Hepatocyte (in vitro differentiated cells): ENCODE data around the gene RGMB. TPM values are rescaled to one million over a fixed set of nuclear protein-coding genes. Genes with fewer than 3 reads are reported as not detected.

ENCODE experiments used
- DNase-seq: peaks from one replicate; pipeline ENCODE4 v3.0.0-alpha.2; 2016; ENCODE audit warnings: low spot score
- H2AFZ ChIP-seq: fragments of 200-600 bp; sonication (generic); 2 replicates; pipeline ENCODE4 v1.6.0; 2016; ENCODE audit warnings: antibody characterized with exemption, mild to moderate bottlenecking
- H3K27ac ChIP-seq: fragments of 200-600 bp; sonication (generic); 2 replicates; pipeline ENCODE4 v1.5.1; 2016; ENCODE audit warnings: mild to moderate bottlenecking
- H3K27me3 ChIP-seq: fragments of 200-600 bp; sonication (generic); 2 replicates; pipeline ENCODE4 v1.6.1; 2016
- H3K36me3 ChIP-seq: fragments of 200-600 bp; sonication (generic); replicated peaks from 2 replicates; pipeline ENCODE4 v1.5.1; 2016; ENCODE audit warnings: low read depth; ENCODE audit not compliant: insufficient read depth
- H3K4me1 ChIP-seq: fragments of 200-600 bp; sonication (generic); 2 replicates; pipeline ENCODE4 v1.5.1; 2016; ENCODE audit warnings: mild to moderate bottlenecking, moderate library complexity; ENCODE audit not compliant: insufficient read depth
- H3K4me2 ChIP-seq: fragments of 200-600 bp; sonication (generic); 2 replicates; pipeline ENCODE4 v1.6.0; 2016
- H3K4me3 ChIP-seq: fragments of 200-600 bp; sonication (generic); 2 replicates; pipeline ENCODE4 v1.5.1; 2016; ENCODE audit warnings: mild to moderate bottlenecking
- H3K79me2 ChIP-seq: fragments of 200-600 bp; sonication (generic); 2 replicates; pipeline ENCODE4 v1.6.0; 2017; ENCODE audit warnings: mild to moderate bottlenecking
- H3K9me2 ChIP-seq: fragments of 200-600 bp; sonication (generic); replicated peaks from 2 replicates; pipeline ENCODE4 v1.6.0; 2017; ENCODE audit warnings: mild to moderate bottlenecking; ENCODE audit not compliant: insufficient read depth
- H3K9me3 ChIP-seq: fragments of 200-600 bp; sonication (generic); 2 replicates; pipeline ENCODE4 v1.5.1; 2016; ENCODE audit warnings: low read depth, mild to moderate bottlenecking
- H4K20me1 ChIP-seq: fragments of 200-600 bp; sonication (generic); 2 replicates; pipeline ENCODE4 v1.6.0; 2016; ENCODE audit warnings: mild to moderate bottlenecking; ENCODE audit not compliant: insufficient read depth, poor library complexity, severe bottlenecking
- CTCF ChIP-seq: fragments of 200-600 bp; sonication (generic); IDR thresholded peaks from 2 replicates; pipeline ENCODE4 v1.5.1; 2016; ENCODE audit warnings: antibody characterized with exemption, mild to moderate bottlenecking; ENCODE audit not compliant: poor library complexity
- EZH2 ChIP-seq: fragments of 200-600 bp; sonication (generic); IDR thresholded peaks from 2 replicates; pipeline ENCODE4 v1.6.1; 2016; ENCODE audit warnings: antibody characterized with exemption, mild to moderate bottlenecking, borderline replicate concordance
- EZH2phosphoT487 ChIP-seq: fragments of 200-600 bp; sonication (generic); IDR thresholded peaks from one replicate; pipeline ENCODE4 v1.6.1; 2018; ENCODE audit warnings: antibody characterized with exemption, mild to moderate bottlenecking, low read depth, moderate library complexity; ENCODE audit not compliant: unreplicated experiment, severe bottlenecking
- WGBS: methylation state at CpG from one replicate; pipeline ENCODE4 v1.1.6; 2016; ENCODE audit warnings: low lambda C conversion rate; ENCODE audit errors: missing lambda C conversion rate; 5-methylcytosine and 5-hydroxymethylcytosine counted together
- polyA plus RNA-seq: library from polyadenylated mRNA; unstranded; fragments of >200 nt; fragmentation: Nextera tagmentation; extraction: Ambion mirVana; gene quantifications from 2 replicates; pipeline ENCODE4 v1.2.1, GENCODE V29; 2016
- total RNA-seq: library from RNA; depleted of rRNA; stranded (reverse); fragments of >200 nt; gene quantifications from 2 replicates; pipeline ENCODE4 v1.2.3, GENCODE V29; 2014

The RGMB gene
- total and polyA plus RNA-seq, 2 experiments from 2014 or later: 8.4 to 11.6 TPM

- no peaks in the 10 kb centered on the region for H3K36me3 ChIP-seq
- no peaks in the 10 kb centered on the region for H3K9me3 ChIP-seq
- no peak for DNase-seq
- H3K4me1 ChIP-seq: no peaks in the 10 kb centered on the region
- TF ChIP-seq EZH2: no peak
- TF ChIP-seq CTCF: no peak
- no peak for TF ChIP-seq EZH2phosphoT487
- H3K27ac ChIP-seq: no peak overlapping the region
- H4K20me1 ChIP-seq: no peaks in the 10 kb centered on the region
- no peaks in the 10 kb centered on the region for H3K79me2 ChIP-seq
- H3K4me2 ChIP-seq: no peak overlapping the region
- no peaks in the 10 kb centered on the region for H3K9me2 ChIP-seq
- WGBS: 83% methylated on average over 4 of the region's 4 CpGs
- no peak overlapping the region for H3K4me3 ChIP-seq
- H3K27me3 ChIP-seq: no peaks in the 10 kb centered on the region
- H2AFZ ChIP-seq: no peak overlapping the region
Observed at GRCh38 chr5:98765815-98766214, 7.6 kb upstream of the RGMB start.

GRCh38 chr5:98767581-98767980 is 5.9 kb upstream of the RGMB start:
- H3K79me2 ChIP-seq: no peaks in the 10 kb centered on the region
- WGBS: 53% methylated on average over 2 of the region's 2 CpGs

DNA sequence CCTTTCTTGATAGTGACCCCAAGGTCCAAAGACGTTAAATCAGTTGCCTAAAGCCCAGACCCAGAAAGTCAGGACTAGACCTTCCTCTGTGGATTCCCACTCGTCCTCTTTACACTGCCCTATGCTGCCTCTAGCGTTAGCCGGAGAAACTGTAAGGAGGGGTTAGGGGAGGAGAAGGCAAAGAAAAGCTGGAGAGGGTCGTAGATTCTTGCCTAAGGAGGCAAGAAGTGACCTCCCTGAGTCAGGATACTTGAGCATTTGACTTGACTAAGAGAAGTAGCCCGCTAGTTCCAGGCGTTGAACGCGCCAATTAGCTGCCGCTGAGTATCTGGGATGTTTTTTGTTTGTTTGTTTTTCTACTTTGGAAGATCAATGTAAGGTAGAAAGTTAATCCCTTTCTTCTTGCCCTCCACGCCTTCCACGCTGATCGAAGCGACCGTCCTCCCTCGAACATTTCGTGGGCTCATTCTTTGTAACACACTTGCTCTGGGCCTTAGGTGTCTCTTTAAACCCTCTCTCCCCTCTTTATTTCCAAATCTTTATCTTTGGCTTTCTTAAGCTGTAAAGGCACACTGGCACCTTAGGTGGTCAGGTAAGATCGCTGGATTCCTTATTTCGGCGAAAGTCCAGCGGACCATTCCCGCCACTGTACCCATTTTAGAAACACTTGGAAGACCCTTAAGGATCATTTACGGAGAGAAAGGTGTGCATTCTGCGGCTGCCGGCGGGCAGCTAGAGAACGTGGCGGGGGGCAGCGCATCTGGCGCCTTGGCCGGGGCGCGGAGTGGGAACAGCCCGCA is 5.1 kb upstream of the RGMB start:
- Histone ChIP-seq H3K79me2 (no peaks in the 10 kb centered on the region), H4K20me1 (no peaks in the 10 kb centered on the region), H3K36me3 (no peaks in the 10 kb centered on the region), H3K9me2 (no peaks in the 10 kb centered on the region), H3K4me3 (peak overlapping the region; percentile 39), H3K4me1 (no peaks in the 10 kb centered on the region), H3K4me2 (peak overlapping the region; percentile 97), H3K27ac (no peak overlapping the region), H2AFZ (peak overlapping the region; percentile 90), H3K27me3 (no peaks in the 10 kb centered on the region), H3K9me3 (no peaks in the 10 kb centered on the region)
- peak; percentile 49 for TF ChIP-seq EZH2
- no peak for TF ChIP-seq EZH2phosphoT487
- TF ChIP-seq CTCF: peak; percentile 81
- under 1% methylated on average over 34 of the region's 34 CpGs for WGBS
- DNase-seq: peak; percentile 65

More at GRCh38 chr5:98767581-98767980, 5.9 kb upstream of the RGMB start:
- Histone ChIP-seq H3K27ac (no peak overlapping the region), H3K36me3 (no peaks in the 10 kb centered on the region), H2AFZ (no peak overlapping the region), H4K20me1 (no peaks in the 10 kb centered on the region), H3K4me3 (no peak overlapping the region), H3K27me3 (no peaks in the 10 kb centered on the region), H3K9me3 (no peaks in the 10 kb centered on the region), H3K4me1 (no peaks in the 10 kb centered on the region), H3K9me2 (no peaks in the 10 kb centered on the region), H3K4me2 (peak overlapping the region; percentile 97)
- TF ChIP-seq CTCF: no peak
- TF ChIP-seq EZH2phosphoT487: no peak
- no peak for TF ChIP-seq EZH2
- no peak for DNase-seq
